ENCODE measurements around the gene PRRG2.
A peak's percentile ranks its signal among the peaks of the same experiment; 100 is the strongest.

PRRG2 gene

GRCh38 chr19:49593233-49594113 is 12.4 kb downstream of the PRRG2 start (continued):
- no peak for TF ChIP-seq ZNF639 (tag by site-specific recombination; IDR thresholded peaks at IDR 0.05)
- TF ChIP-seq ZNF449 (tag by site-specific recombination; IDR thresholded peaks at IDR 0.05): no peak
- TF ChIP-seq ZNF157 (tag by site-specific recombination; IDR thresholded peaks at IDR 0.05): no peak
- TF ChIP-seq ZNF23 (tag by site-specific recombination; IDR thresholded peaks at IDR 0.05; ENCODE audit: borderline replicate concordance): no peak
- no peak for TF ChIP-seq ZNF571 (tag by site-specific recombination; IDR thresholded peaks at IDR 0.05)
- TF ChIP-seq GLIS1 (tag by site-specific recombination; IDR thresholded peaks at IDR 0.05): peak; percentile 78
- no peak for TF ChIP-seq YY1 (tag by site-specific recombination; IDR thresholded peaks at IDR 0.05)
- TF ChIP-seq ZNF280C (tag by site-specific recombination; IDR thresholded peaks at IDR 0.05): no peak
- TF ChIP-seq PRDM2 (tag by site-specific recombination; IDR thresholded peaks at IDR 0.05; ENCODE audit: borderline replicate concordance): no peak
- TF ChIP-seq ZIC2 (tag by site-specific recombination; IDR thresholded peaks at IDR 0.05): no peak
- TF ChIP-seq ZNF433 (tag by site-specific recombination; IDR thresholded peaks at IDR 0.05; ENCODE audit: low read depth): no peak
- TF ChIP-seq ZSCAN5A (tag by site-specific recombination; IDR thresholded peaks at IDR 0.05): no peak
- TF ChIP-seq ZNF521 (tag by site-specific recombination; IDR thresholded peaks at IDR 0.05): no peak
- TF ChIP-seq PRDM10 (tag by site-specific recombination; IDR thresholded peaks at IDR 0.05): peak; percentile 97
- TF ChIP-seq ZNF391 (tag by site-specific recombination; IDR thresholded peaks at IDR 0.05; ENCODE audit: borderline replicate concordance, low read depth): no peak
- no peak for TF ChIP-seq ZNF513 (tag by site-specific recombination; IDR thresholded peaks at IDR 0.05)
- TF ChIP-seq HOXA7 (CRISPR knock-in tag; IDR thresholded peaks at IDR 0.05; ENCODE audit: borderline replicate concordance): no peak
- no peak for TF ChIP-seq ZNF555 (tag by site-specific recombination; conservative IDR thresholded peaks at IDR 0.05)
- no peak for TF ChIP-seq ZNF792 (tag by site-specific recombination; IDR thresholded peaks at IDR 0.05)

Measured in HEK293 (cell line).